ENCODE results near the gene MRPS23.

Gene MRPS23

GRCh38 chr17:57842280-57842679 lies 7.6 kb downstream of the MRPS23 start:
- FAIRE-seq (no peak), DNase-seq (ENCODE audit: insufficient read length) (no peak)
- TF ChIP-seq POLR2A (IDR thresholded peaks at IDR 0.05; ENCODE audit: low read depth, low read length) (no peak), POLR2AphosphoS5 (IDR thresholded peaks at IDR 0.05; ENCODE audit: low read depth, low read length) (no peak), TAF1 (IDR thresholded peaks at IDR 0.05; ENCODE audit: borderline replicate concordance, low read depth, low read length) (no peak)

- FAIRE-seq (no peak), DNase-seq (ENCODE audit: insufficient read length) (no peak)
Observed at GRCh38 chr17:57839571-57839923, 10.3 kb downstream of the MRPS23 start.

DNA sequence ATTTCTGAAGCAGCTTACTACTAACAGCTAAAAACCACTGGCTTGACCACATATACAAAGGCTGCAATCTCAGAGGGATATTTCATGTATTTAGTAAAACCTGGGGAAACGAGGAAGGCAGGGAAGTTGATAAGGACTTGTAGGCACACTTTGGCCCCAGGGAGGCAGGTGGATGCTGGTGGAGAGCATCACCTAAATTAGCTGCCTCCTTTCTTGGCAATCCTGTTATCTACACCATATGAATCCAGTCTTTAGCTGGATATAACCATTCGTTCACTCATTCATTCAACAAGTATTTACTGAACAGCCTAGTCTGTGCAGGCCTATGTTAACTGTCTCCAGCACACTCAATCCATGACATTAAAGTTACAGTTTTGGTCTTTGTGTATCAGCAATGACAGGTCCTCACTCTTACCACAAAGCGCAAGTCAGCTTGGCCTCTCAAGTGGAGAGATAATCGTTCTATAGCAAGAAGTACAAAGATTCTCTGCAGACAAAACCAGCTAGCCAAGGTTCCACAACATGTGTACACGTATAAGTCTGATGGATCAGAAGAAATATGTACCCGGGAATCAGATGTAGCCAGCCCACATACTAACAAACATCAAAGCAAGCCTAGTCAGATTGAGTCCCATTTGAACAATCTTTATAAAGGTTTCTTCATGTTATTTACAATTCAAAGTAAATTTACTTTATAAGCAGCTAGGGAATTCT lies 10.8 kb downstream of the MRPS23 start:
- DNase-seq (ENCODE audit: insufficient read length) (no peak), FAIRE-seq (no peak)
- TF ChIP-seq TAF1 (IDR thresholded peaks at IDR 0.05; ENCODE audit: borderline replicate concordance, low read depth, low read length) (no peak), POLR2AphosphoS5 (IDR thresholded peaks at IDR 0.05; ENCODE audit: low read depth, low read length) (no peak), POLR2A (IDR thresholded peaks at IDR 0.05; ENCODE audit: low read depth, low read length) (no peak)

More at GRCh38 chr17:57839571-57839923, 10.3 kb downstream of the MRPS23 start:
- TF ChIP-seq POLR2A (IDR thresholded peaks at IDR 0.05; ENCODE audit: low read depth, low read length) (no peak), TAF1 (IDR thresholded peaks at IDR 0.05; ENCODE audit: borderline replicate concordance, low read depth, low read length) (no peak), POLR2AphosphoS5 (IDR thresholded peaks at IDR 0.05; ENCODE audit: low read depth, low read length) (no peak)

DNA sequence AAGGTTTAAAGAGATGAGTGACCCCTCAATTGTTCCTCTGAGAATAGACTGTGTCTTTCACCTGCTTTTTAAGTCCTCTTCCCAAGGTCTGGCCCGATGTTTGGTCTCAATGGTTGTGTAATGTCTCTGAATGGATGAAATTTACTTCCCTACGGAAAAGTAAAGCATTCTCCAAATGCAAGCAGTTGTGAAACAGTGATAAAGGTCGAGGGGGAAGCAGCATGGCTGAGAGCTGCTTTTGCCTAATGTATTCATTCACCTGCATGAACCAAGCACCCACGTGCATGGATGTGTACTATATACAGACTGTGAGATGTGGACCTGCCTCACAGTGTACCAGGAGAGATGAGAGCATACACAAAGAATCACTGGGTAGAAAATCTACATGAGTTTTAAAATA lies 11.4 kb downstream of the MRPS23 start:
- no peak for TF ChIP-seq TAF1 (IDR thresholded peaks at IDR 0.05; ENCODE audit: borderline replicate concordance, low read depth, low read length)
- no peak for TF ChIP-seq POLR2AphosphoS5 (IDR thresholded peaks at IDR 0.05; ENCODE audit: low read depth, low read length)
- TF ChIP-seq POLR2A (IDR thresholded peaks at IDR 0.05; ENCODE audit: low read depth, low read length) = no peak
- DNase-seq (ENCODE audit: insufficient read length) = no peak
- no peak for FAIRE-seq

GRCh38 chr17:57835333-57835900 lies 14.4 kb downstream of the MRPS23 start:
- no peak for FAIRE-seq
- no peak for DNase-seq (ENCODE audit: insufficient read length)
- no peak for TF ChIP-seq TAF1 (IDR thresholded peaks at IDR 0.05; ENCODE audit: borderline replicate concordance, low read depth, low read length)
- no peak for TF ChIP-seq POLR2A (IDR thresholded peaks at IDR 0.05; ENCODE audit: low read depth, low read length)

- TF ChIP-seq POLR2AphosphoS5 (IDR thresholded peaks at IDR 0.05; ENCODE audit: low read depth, low read length) = no peak
- no peak for TF ChIP-seq POLR2A (IDR thresholded peaks at IDR 0.05; ENCODE audit: low read depth, low read length)
- no peak for TF ChIP-seq TAF1 (IDR thresholded peaks at IDR 0.05; ENCODE audit: borderline replicate concordance, low read depth, low read length)
- no peak for FAIRE-seq
- DNase-seq (ENCODE audit: insufficient read length) = no peak
Observed at GRCh38 chr17:57834146-57834741, 15.6 kb downstream of the MRPS23 start.

DNA sequence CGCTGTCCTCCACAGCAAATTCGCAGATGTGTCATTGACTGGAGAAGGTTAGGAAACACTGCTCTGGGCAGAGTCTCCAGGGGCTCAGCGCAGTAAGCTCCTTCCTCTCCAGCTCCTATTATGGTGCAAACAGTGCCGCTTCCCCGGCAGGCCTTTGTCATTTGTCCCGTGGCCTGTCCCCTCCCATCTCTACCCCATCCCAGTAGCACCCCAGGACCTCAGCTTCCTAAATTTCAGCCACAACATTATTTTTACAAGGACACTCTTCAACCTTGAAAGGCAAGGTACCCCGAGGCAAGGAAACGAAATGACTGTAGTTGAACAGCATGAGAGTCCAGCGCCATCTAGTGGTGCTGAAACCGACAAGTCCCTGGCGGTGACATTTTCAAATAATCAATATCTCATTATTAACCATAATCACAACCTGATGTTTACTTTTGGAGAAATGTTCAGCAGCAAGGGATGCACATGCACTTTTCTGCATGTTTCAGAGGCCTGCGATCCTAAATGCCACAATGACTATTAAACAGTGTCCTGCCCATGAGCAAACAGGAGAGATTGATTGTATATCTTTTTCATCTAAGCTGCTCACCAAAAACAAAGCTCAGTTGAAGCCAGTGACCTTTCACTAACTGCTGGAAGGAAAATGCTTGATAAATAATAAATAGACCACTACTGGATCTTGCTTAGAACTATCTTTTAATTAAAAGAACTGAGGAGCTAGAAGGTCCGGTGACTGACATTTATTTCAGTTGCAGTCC lies 16.5 kb downstream of the MRPS23 start:
- FAIRE-seq (peak; percentile 63), DNase-seq (ENCODE audit: insufficient read length) (peak; percentile 34)
- no peak for TF ChIP-seq POLR2A (IDR thresholded peaks at IDR 0.05; ENCODE audit: low read depth, low read length)
- no peak for TF ChIP-seq POLR2AphosphoS5 (IDR thresholded peaks at IDR 0.05; ENCODE audit: low read depth, low read length)
- TF ChIP-seq TAF1 (IDR thresholded peaks at IDR 0.05; ENCODE audit: borderline replicate concordance, low read depth, low read length) = no peak

DNA sequence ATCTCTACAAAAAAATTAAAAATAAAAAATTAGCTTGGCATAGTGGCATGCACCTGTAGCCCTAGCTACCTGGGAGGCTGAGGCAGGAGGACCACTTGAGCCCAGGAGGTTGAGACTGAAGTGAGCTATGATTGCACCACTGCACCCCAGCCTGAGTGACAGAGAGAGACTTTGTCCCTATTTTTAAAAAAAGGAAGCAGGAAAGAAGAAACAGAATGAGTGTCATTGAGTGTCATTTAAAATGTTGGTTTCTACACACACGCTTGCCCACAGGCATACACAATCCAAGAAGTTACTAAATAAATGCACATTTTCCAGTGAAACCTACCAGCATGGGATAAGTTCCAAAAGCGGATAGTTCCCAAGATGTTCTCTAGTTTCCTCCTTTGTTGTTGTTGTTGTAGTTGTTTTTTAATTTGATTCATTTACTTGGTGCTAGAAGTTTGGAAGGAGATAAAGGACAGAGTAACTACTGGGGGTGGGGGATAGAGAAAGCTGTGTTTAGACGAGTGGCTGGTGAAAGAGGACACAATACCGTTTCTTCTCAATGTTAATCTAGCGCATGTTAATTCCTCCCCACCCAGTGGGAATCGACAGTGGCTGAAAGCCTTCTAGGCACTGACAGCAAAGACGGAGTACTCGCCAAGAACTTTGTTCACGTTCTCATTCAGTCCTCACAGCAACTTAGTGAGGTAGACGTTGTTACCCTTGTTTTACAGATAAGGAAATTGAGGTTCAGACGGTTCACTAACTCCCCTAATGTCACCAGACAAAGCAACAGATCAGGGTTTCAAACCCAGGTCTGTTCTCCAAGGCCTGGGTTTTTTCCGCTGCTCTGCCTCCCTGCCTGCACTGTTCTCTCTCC lies 17.3 kb downstream of the MRPS23 start:
- no peak for TF ChIP-seq POLR2AphosphoS5 (IDR thresholded peaks at IDR 0.05; ENCODE audit: low read depth, low read length)
- TF ChIP-seq TAF1 (IDR thresholded peaks at IDR 0.05; ENCODE audit: borderline replicate concordance, low read depth, low read length) = no peak
- no peak for TF ChIP-seq POLR2A (IDR thresholded peaks at IDR 0.05; ENCODE audit: low read depth, low read length)
- FAIRE-seq (no peak), DNase-seq (ENCODE audit: insufficient read length) (no peak)

GRCh38 chr17:57830880-57831279 lies 19.0 kb downstream of the MRPS23 start:
- no peak for TF ChIP-seq POLR2AphosphoS5 (IDR thresholded peaks at IDR 0.05; ENCODE audit: low read depth, low read length)
- TF ChIP-seq POLR2A (IDR thresholded peaks at IDR 0.05; ENCODE audit: low read depth, low read length) = no peak
- TF ChIP-seq TAF1 (IDR thresholded peaks at IDR 0.05; ENCODE audit: borderline replicate concordance, low read depth, low read length) = no peak
- DNase-seq (ENCODE audit: insufficient read length) (no peak), FAIRE-seq (no peak)

DNA sequence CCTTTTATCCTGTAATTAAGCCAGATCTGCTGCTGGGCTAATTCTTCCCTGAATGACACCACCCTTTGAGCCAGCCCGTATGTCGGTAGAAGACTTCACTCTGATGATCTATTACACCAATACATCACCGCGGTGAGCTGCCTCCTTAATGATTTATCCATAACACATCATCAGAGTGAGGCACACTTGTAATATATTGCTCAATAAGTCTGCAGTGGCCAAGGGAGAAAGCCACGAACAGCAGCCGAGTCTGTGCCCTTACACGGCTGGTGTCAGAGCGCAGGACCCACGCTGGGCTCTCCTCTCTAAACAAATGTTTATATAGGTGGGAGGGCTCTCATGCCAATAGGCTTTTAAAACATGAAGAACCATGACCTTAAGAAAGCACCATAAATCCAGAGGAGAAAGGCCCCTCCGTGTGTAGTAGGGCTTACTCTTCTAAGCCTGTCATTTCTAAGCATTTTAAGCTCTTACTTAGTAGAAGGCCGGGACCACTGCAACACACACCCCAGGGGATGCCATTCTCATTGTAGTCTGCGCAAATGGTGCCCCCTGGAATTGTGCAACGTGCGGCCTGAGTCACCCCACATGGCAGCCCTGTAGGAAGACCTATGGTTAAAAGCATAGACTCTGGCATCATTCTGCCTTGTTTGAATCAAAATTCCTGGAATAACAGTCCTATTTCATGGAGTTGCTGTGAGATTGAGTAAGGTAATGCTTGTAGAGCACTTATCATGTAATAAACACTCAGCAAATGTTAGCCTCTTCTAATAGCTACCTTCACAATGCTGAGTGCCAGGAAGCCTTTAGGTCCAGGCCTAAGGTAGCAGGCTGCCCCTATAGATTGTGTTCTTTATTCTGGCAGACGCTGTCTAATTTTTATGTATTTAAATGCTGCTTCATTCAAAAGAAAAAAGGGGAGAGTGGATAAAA lies 26.1 kb downstream of the MRPS23 start:
- no peak for TF ChIP-seq TAF1 (IDR thresholded peaks at IDR 0.05; ENCODE audit: borderline replicate concordance, low read depth, low read length)
- DNase-seq (ENCODE audit: insufficient read length) = no peak
- FAIRE-seq = no peak
